Progenitor cell of endocrine pancreas (in vitro differentiated cells): ENCODE measurements around the gene ACAD11. TPM values are rescaled to one million over a fixed set of nuclear protein-coding genes. Genes with fewer than 3 reads are reported as not detected.

Experiments
- DNase-seq: peaks from one replicate; pipeline ENCODE4 v3.0.0; 2021; ENCODE audit warnings: low spot score; ENCODE audit not compliant: unreplicated experiment
- H3K27ac Mint-ChIP-seq: 2 replicates; pipeline ENCODE4 v1.8.0; 2021; ENCODE audit warnings: mild to moderate bottlenecking, moderate library complexity, mixed read lengths
- H3K27me3 Mint-ChIP-seq: 2 replicates; pipeline ENCODE4 v1.8.0; 2021; ENCODE audit warnings: mixed read lengths
- H3K36me3 Mint-ChIP-seq: 2 replicates; pipeline ENCODE4 v1.8.0; 2022; ENCODE audit warnings: mixed read lengths; ENCODE audit not compliant: insufficient read depth
- H3K4me1 Mint-ChIP-seq: 2 replicates; pipeline ENCODE4 v1.8.0; 2021; ENCODE audit warnings: low read depth, mixed read lengths
- H3K4me3 Mint-ChIP-seq: 2 replicates; pipeline ENCODE4 v1.8.0; 2021; ENCODE audit warnings: low read depth, mild to moderate bottlenecking, moderate library complexity, mixed read lengths
- H3K9me3 Mint-ChIP-seq: 2 replicates; pipeline ENCODE4 v1.8.0; 2021; ENCODE audit warnings: low read depth, mixed read lengths
- CTCF ChIP-seq: fragments of 200-600 bp; sonication (generic); IDR thresholded peaks from one replicate; pipeline ENCODE4 v1.5.0; 2021; ENCODE audit warnings: antibody characterized with exemption, mild to moderate bottlenecking; ENCODE audit not compliant: unreplicated experiment
- total RNA-seq: library from RNA; stranded (reverse); gene quantifications from 2 replicates; pipeline ENCODE4 v1.2.1, GENCODE V29; 2021

Gene ACAD11
- total RNA-seq, 1 donor from 2014 or later, result 14.2 TPM

GRCh38 chr3:132659000-132659364, 627 bp downstream of the ACAD11 start:
- no peaks in the 10 kb centered on the region for H3K27me3 Mint-ChIP-seq
- peak overlapping the region; percentile 94 for H3K4me3 Mint-ChIP-seq
- H3K9me3 Mint-ChIP-seq, result no peaks in the 10 kb centered on the region
- peaks cover 22% of the 10 kb centered on the region for H3K4me1 Mint-ChIP-seq
- H3K36me3 Mint-ChIP-seq, result no peaks in the 10 kb centered on the region
- no peak for TF ChIP-seq CTCF
- no peak for DNase-seq
- peak overlapping the region; percentile 97 for H3K27ac Mint-ChIP-seq

GRCh38 chr3:132657869-132658747, 1.5 kb downstream of the ACAD11 start:
- Mint-ChIP-seq H3K4me1 (peaks cover 22% of the 10 kb centered on the region), H3K9me3 (no peaks in the 10 kb centered on the region), H3K27me3 (no peaks in the 10 kb centered on the region), H3K36me3 (no peaks in the 10 kb centered on the region), H3K27ac (no peak overlapping the region), H3K4me3 (peak overlapping the region; percentile 22)
- TF ChIP-seq CTCF, result no peak
- DNase-seq, result no peak

- Mint-ChIP-seq H3K9me3 (no peaks in the 10 kb centered on the region), H3K36me3 (no peaks in the 10 kb centered on the region), H3K27ac (no peak overlapping the region), H3K4me1 (peaks cover 5% of the 10 kb centered on the region), H3K4me3 (no peak overlapping the region), H3K27me3 (no peaks in the 10 kb centered on the region)
- no peak for DNase-seq
- TF ChIP-seq CTCF, result no peak
These were observed 4.1 kb downstream of the ACAD11 start for GRCh38 chr3:132655471-132655870.

GRCh38 chr3:132654721-132655120, 4.9 kb downstream of the ACAD11 start:
- Mint-ChIP-seq H3K9me3 (no peaks in the 10 kb centered on the region), H3K4me3 (no peak overlapping the region), H3K27me3 (no peaks in the 10 kb centered on the region), H3K4me1 (peaks cover 7% of the 10 kb centered on the region), H3K27ac (no peak overlapping the region), H3K36me3 (no peaks in the 10 kb centered on the region)
- no peak for DNase-seq
- no peak for TF ChIP-seq CTCF

- H3K4me3 Mint-ChIP-seq, result no peak overlapping the region
These were observed 5.4 kb downstream of the ACAD11 start for GRCh38 chr3:132654190-132654589.

More at GRCh38 chr3:132654190-132654589, 5.4 kb downstream of the ACAD11 start:
- no peak for TF ChIP-seq CTCF
- Mint-ChIP-seq H3K36me3 (no peaks in the 10 kb centered on the region), H3K27me3 (no peaks in the 10 kb centered on the region), H3K4me1 (peaks cover 9% of the 10 kb centered on the region), H3K27ac (no peak overlapping the region), H3K9me3 (no peaks in the 10 kb centered on the region)
- DNase-seq, result no peak
